Measurements from ENCODE around the gene FAM180B.

- TF ChIP-seq POLR2A (IDR thresholded peaks at IDR 0.05) (no peak), CTCF (IDR thresholded peaks at IDR 0.05) (no peak)
Observed at GRCh38 chr11:47545298-47545697, 41.2 kb upstream of the FAM180B start.

All from body of pancreas (tissue), 4 donors.